Panc1 (cell line): ENCODE measurements around the gene KCNA3. TPM values are rescaled to one million over a fixed set of nuclear protein-coding genes. Genes with fewer than 3 reads are reported as not detected.

Source experiments
- ATAC-seq: fragments of 200-7000 bp; cut with Tn5 transposase; 2 replicates; pipeline ENCODE4 v1.9.1; 2020; ENCODE audit warnings: mild to moderate bottlenecking, moderate library complexity
- BruUV-seq: library from RNA; stranded (reverse); fragments of 400-500 nt; replicated peaks from 2 replicates; lab custom pipeline; 2021; lab: Mats Ljungman, UMichigan
- CTCF ChIA-PET: fragments of 300-600 bp; sonication (Branson Sonifier 250); formaldehyde crosslinking; loops from one replicate; lab custom pipeline; 2022; ENCODE audit warnings: antibody characterized with exemption; lab: Charles Lee
- POLR2A ChIA-PET: fragments of 300-600 bp; sonication (Branson Sonifier 250); formaldehyde crosslinking; loops from one replicate; lab custom pipeline; 2022; ENCODE audit warnings: antibody characterized with exemption; lab: Charles Lee
- DNase-seq: peaks from one replicate; pipeline ENCODE4 v3.0.0-alpha.2; 2010; ENCODE audit warnings: low read depth, low spot score
- H3K27ac ChIP-seq: 2 replicates; pipeline ENCODE4 v1.5.1; 2011; ENCODE audit warnings: mild to moderate bottlenecking, low read length, inconsistent platforms
- H3K27me3 ChIP-seq: fragments of 200-500 bp; sonication (Bioruptor generic); 2 replicates; pipeline ENCODE4 v1.6.0; 2014; ENCODE audit warnings: low read length, inconsistent platforms; ENCODE audit not compliant: control insufficient read depth, insufficient read depth
- H3K36me3 ChIP-seq: fragments of 200-500 bp; sonication (Bioruptor generic); 2 replicates; pipeline ENCODE4 v1.5.1; 2014; ENCODE audit warnings: inconsistent platforms, mild to moderate bottlenecking, low read length, moderate library complexity; ENCODE audit not compliant: control insufficient read depth, insufficient read depth
- H3K4me1 ChIP-seq: 2 replicates; pipeline ENCODE4 v1.5.1; 2011; ENCODE audit warnings: inconsistent platforms, mild to moderate bottlenecking, low read length, moderate library complexity; ENCODE audit not compliant: control insufficient read depth, insufficient read depth
- H3K4me3 ChIP-seq, 2 experiments: 2 replicates each; pipeline ENCODE4 v1.5.1; 2011 to 2012; ENCODE audit warnings: low read depth in 2 of 2, low read length in 2 of 2, mild to moderate bottlenecking in 2 of 2, inconsistent platforms in 1 of 2, moderate library complexity in 1 of 2
- H3K9me3 ChIP-seq: fragments of 200-500 bp; sonication (Bioruptor generic); 2 replicates; pipeline ENCODE4 v1.5.1; 2014; ENCODE audit warnings: low read depth, mild to moderate bottlenecking, inconsistent platforms, low read length, moderate library complexity; ENCODE audit not compliant: control insufficient read depth, insufficient read depth
- CTCF ChIP-seq: fragments of 450-650 bp; IDR thresholded peaks from 2 replicates; pipeline ENCODE4 v1.5.1; 2017; ENCODE audit warnings: mild to moderate bottlenecking
- POLR2AphosphoS5 ChIP-seq: IDR thresholded peaks from 2 replicates; pipeline ENCODE4 v1.6.1; 2012; ENCODE audit warnings: mild to moderate bottlenecking, low read depth, low read length, moderate library complexity
- REST ChIP-seq, 2 experiments: IDR thresholded peaks; 2 replicates each; pipeline ENCODE4 v1.6.1; 2011 to 2012; ENCODE audit warnings: low read depth in 2 of 2, control low read depth in 1 of 2, low read length in 1 of 2, mild to moderate bottlenecking in 1 of 2, moderate library complexity in 1 of 2; ENCODE audit not compliant: insufficient read depth in 1 of 2
- SIN3A ChIP-seq: IDR thresholded peaks from 2 replicates; pipeline ENCODE4 v1.6.1; 2012; ENCODE audit warnings: low read depth, mild to moderate bottlenecking, low read length, moderate library complexity, borderline replicate concordance; ENCODE audit not compliant: insufficient read depth
- TCF7L2 ChIP-seq: IDR thresholded peaks from 2 replicates; pipeline ENCODE4 v1.6.1; 2011; ENCODE audit warnings: mild to moderate bottlenecking, low read depth, low read length, inconsistent platforms
- in situ Hi-C: cut with HindIII; loops from 2 replicates; pipeline ENCODE4 v1.10.0; 2016; ENCODE audit warnings: low sequenced_read_pairs, low pct_unique_long_range_greater_than_20kb
- intact Hi-C: fragments of 100-400 bp; cut with micrococcal nuclease; formaldehyde crosslinking; loops from one replicate; pipeline ENCODE4 v1.10.0; 2022; ENCODE audit not compliant: unreplicated experiment
- total RNA-seq: library from RNA; stranded (reverse); gene quantifications from one replicate; pipeline ENCODE4 v1.2.1, GENCODE V29; 2021; ENCODE audit not compliant: unreplicated experiment

Gene KCNA3
- total RNA-seq, 1 experiment from 2014 or later = not detected

DNA sequence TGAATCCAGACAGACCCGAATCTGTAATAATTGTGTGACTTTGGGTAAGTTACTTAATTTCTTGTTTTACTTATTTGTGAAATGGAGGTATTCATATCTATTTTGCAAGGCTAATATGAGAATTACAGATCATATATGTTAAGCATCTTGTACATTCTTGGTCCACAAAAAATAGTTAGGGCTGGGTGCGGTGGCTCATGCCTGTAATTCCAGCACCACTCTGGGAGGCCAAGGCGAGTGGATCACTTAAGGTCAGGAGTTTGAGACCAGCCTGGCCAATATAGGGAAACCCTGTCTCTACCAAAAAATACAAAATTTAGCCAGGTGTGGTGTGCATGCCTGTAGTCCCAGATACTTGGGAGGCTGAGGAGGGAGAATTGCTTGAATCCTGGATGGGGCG lies 22.9 kb upstream of the KCNA3 start:
- Histone ChIP-seq H3K27ac (no peak overlapping the region), H3K9me3 (no peaks in the 10 kb centered on the region), H3K36me3 (no peaks in the 10 kb centered on the region), H3K4me1 (no peaks in the 10 kb centered on the region), H3K4me3 (no peak overlapping the region), H3K27me3 (peaks cover 2% of the 10 kb centered on the region; the same call in 1 of the 2 replicates)
- DNase-seq (no peak), ATAC-seq (no peak)
- in situ Hi-C loops (no loop called here), intact Hi-C loops (no loop called here)
- ChIA-PET POLR2A (no interaction called here), CTCF (interaction anchor here (0.6 kb wide), 1 partner anchor 78 kb away, joined by 3 read pairs; no protein-coding TSS in a partner anchor)
- BruUV-seq = no TSS peak
- no peak for TF ChIP-seq REST (IDR thresholded peaks at IDR 0.05; ENCODE audit: insufficient read depth in 1 of 2, low read depth in 2 of 2, low read length in 1 of 2)
- TF ChIP-seq POLR2AphosphoS5 = no peak
- TF ChIP-seq CTCF = no peak
- no peak for TF ChIP-seq SIN3A
- no peak for TF ChIP-seq TCF7L2

GRCh38 chr1:110696818-110697217 lies 22.1 kb upstream of the KCNA3 start:
- POLR2A ChIA-PET = no interaction called here
- Histone ChIP-seq H3K4me1 (no peaks in the 10 kb centered on the region), H3K27ac (no peak overlapping the region), H3K36me3 (no peaks in the 10 kb centered on the region), H3K9me3 (no peaks in the 10 kb centered on the region), H3K27me3 (peaks cover 4% of the 10 kb centered on the region), H3K4me3 (no peak overlapping the region)
- TF ChIP-seq REST (IDR thresholded peaks at IDR 0.05; ENCODE audit: insufficient read depth in 1 of 2, low read depth in 2 of 2, low read length in 1 of 2) (no peak), CTCF (no peak), TCF7L2 (no peak), POLR2AphosphoS5 (no peak), SIN3A (no peak)
- in situ Hi-C loops (no loop called here), intact Hi-C loops (no loop called here)
- ATAC-seq = no peak
- CTCF ChIA-PET = no interaction called here
- no peak for DNase-seq
- no TSS peak for BruUV-seq
